ENCODE results near the gene SHH. TPM values are rescaled to one million over a fixed set of nuclear protein-coding genes. Genes with fewer than 3 reads are reported as not detected.
A peak's percentile ranks its signal among the peaks of the same experiment; 100 is the strongest.

The SHH gene
- total and polyA plus RNA-seq, 2 of the 13 experiments (the other 11 are each of a cell fraction or from before 2014, with no cell fraction given) = 1.9 to 3.4 TPM

DNA sequence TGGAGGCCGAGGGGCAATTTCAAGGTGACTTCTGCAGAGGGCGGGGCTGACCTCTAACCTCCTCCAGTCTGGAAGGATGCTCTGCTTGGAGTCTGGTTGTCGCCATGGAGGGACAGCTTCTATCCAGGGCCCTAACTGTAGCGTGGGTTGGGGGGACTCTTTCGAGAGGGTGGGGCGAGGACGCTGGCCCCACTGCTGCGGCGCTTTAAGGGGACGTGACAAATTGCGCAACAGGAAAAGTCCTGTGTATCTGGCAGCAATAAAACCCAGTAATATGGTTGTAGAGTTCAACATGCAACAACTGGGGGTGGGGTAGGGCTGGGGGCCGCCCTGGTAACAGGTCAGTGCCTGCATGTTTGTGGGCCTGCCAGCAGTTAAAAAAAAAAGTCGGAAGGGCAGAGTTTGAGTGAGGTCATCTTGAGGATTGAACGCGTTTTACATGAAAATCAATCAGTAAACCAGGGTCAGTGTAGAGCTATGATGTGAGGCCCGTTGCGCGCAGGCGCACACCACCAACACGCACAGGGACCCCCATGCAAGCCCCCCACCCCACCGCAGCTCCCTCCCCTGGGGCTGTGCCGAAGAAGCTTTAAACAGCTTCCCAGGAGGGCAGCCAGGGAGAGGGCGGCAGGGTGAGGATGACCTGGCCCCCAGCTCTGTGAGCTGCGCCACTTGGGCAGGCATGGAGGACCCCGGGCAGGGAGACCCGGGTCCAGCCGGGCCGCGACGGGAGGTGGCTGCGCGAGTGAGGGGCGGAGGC lies 4.3 kb downstream of the SHH start (continued):
- 0 out of 2 replicates have a peak, but pooled peaks have one; percentile 9 for TF ChIP-seq ZHX1 (CRISPR knock-in tag; IDR thresholded peaks at IDR 0.05; ENCODE audit: low read depth)
- TF ChIP-seq, protein P1, sequence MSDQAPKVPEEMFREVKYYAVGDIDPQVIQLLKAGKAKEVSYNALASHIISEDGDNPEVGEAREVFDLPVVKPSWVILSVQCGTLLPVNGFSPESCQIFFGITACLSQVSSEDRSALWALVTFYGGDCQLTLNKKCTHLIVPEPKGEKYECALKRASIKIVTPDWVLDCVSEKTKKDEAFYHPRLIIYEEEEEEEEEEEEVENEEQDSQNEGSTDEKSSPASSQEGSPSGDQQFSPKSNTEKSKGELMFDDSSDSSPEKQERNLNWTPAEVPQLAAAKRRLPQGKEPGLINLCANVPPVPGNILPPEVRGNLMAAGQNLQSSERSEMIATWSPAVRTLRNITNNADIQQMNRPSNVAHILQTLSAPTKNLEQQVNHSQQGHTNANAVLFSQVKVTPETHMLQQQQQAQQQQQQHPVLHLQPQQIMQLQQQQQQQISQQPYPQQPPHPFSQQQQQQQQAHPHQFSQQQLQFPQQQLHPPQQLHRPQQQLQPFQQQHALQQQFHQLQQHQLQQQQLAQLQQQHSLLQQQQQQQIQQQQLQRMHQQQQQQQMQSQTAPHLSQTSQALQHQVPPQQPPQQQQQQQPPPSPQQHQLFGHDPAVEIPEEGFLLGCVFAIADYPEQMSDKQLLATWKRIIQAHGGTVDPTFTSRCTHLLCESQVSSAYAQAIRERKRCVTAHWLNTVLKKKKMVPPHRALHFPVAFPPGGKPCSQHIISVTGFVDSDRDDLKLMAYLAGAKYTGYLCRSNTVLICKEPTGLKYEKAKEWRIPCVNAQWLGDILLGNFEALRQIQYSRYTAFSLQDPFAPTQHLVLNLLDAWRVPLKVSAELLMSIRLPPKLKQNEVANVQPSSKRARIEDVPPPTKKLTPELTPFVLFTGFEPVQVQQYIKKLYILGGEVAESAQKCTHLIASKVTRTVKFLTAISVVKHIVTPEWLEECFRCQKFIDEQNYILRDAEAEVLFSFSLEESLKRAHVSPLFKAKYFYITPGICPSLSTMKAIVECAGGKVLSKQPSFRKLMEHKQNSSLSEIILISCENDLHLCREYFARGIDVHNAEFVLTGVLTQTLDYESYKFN (CRISPR knock-in tag; conservative IDR thresholded peaks at IDR 0.05) = peak; percentile 73
- 0 out of 2 replicates have a peak, but pooled peaks have one; percentile 31 for TF ChIP-seq THAP11 (CRISPR knock-in tag; IDR thresholded peaks at IDR 0.05)
- no peak for TF ChIP-seq ZNF354B (CRISPR knock-in tag; IDR thresholded peaks at IDR 0.05)
- peak; percentile 48; the same call in 1 of the 2 replicates for TF ChIP-seq ZNF431 (CRISPR knock-in tag; IDR thresholded peaks at IDR 0.05; ENCODE audit: borderline replicate concordance, low read depth)
- no peak for TF ChIP-seq NR3C1 (CRISPR knock-in tag; IDR thresholded peaks at IDR 0.05)
- TF ChIP-seq RXRA (CRISPR knock-in tag; IDR thresholded peaks at IDR 0.05) = peak; percentile 43; the same call in 1 of the 2 replicates
- peak; percentile 22; the same call in 1 of the 2 replicates for TF ChIP-seq ZC3H4 (CRISPR knock-in tag; IDR thresholded peaks at IDR 0.05; ENCODE audit: borderline replicate concordance)
- 0 out of 2 replicates have a peak, but pooled peaks have one; percentile 12 for TF ChIP-seq POLR2G (IDR thresholded peaks at IDR 0.05; ENCODE audit: low read depth, low read length)
- TF ChIP-seq ZZZ3 (CRISPR knock-in tag; IDR thresholded peaks at IDR 0.05; ENCODE audit: borderline replicate concordance) = no peak
- peak; percentile 70; the same call in 1 of the 2 replicates for TF ChIP-seq RXRB (CRISPR knock-in tag; IDR thresholded peaks at IDR 0.05; ENCODE audit: borderline replicate concordance)
- TF ChIP-seq RARA (CRISPR knock-in tag; IDR thresholded peaks at IDR 0.05) = peak; percentile 77
- TF ChIP-seq POGZ (CRISPR knock-in tag; IDR thresholded peaks at IDR 0.05) = peak; percentile 35; the same call in 1 of the 2 replicates
- no peak for TF ChIP-seq TARDBP (CRISPR knock-in tag; IDR thresholded peaks at IDR 0.05)
- TF ChIP-seq ZBTB3 (CRISPR knock-in tag; IDR thresholded peaks at IDR 0.05; ENCODE audit: borderline replicate concordance, low read depth) = no peak
- TF ChIP-seq ZNF263 (CRISPR knock-in tag; IDR thresholded peaks at IDR 0.05) = no peak
- no peak for TF ChIP-seq FIP1L1 (IDR thresholded peaks at IDR 0.05; ENCODE audit: borderline replicate concordance, insufficient read depth, low read depth, low read length)
- peak in 1 of 2 experiments; percentile 43; a peak in 1 of 4 replicates for TF ChIP-seq KLF16 (CRISPR knock-in tag; IDR thresholded peaks at IDR 0.05)
- no peak for TF ChIP-seq RARG (CRISPR knock-in tag; IDR thresholded peaks at IDR 0.05; ENCODE audit: low read depth)
- peak; percentile 20 for TF ChIP-seq TBX2 (CRISPR knock-in tag; IDR thresholded peaks at IDR 0.05; ENCODE audit: borderline replicate concordance)
- TF ChIP-seq, protein P2, sequence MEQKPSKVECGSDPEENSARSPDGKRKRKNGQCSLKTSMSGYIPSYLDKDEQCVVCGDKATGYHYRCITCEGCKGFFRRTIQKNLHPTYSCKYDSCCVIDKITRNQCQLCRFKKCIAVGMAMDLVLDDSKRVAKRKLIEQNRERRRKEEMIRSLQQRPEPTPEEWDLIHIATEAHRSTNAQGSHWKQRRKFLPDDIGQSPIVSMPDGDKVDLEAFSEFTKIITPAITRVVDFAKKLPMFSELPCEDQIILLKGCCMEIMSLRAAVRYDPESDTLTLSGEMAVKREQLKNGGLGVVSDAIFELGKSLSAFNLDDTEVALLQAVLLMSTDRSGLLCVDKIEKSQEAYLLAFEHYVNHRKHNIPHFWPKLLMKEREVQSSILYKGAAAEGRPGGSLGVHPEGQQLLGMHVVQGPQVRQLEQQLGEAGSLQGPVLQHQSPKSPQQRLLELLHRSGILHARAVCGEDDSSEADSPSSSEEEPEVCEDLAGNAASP (CRISPR knock-in tag; IDR thresholded peaks at IDR 0.05; ENCODE audit: borderline replicate concordance) = peak; percentile 76; the same call in 1 of the 2 replicates

Measured in HepG2 (cell line).